ENCODE measurements around the gene JAG2. TPM values are rescaled to one million over a fixed set of nuclear protein-coding genes. Genes with fewer than 3 reads are reported as not detected.

Gene JAG2
- polyA plus RNA-seq, 2 donors, result 18.7 to 32.4 TPM

DNA sequence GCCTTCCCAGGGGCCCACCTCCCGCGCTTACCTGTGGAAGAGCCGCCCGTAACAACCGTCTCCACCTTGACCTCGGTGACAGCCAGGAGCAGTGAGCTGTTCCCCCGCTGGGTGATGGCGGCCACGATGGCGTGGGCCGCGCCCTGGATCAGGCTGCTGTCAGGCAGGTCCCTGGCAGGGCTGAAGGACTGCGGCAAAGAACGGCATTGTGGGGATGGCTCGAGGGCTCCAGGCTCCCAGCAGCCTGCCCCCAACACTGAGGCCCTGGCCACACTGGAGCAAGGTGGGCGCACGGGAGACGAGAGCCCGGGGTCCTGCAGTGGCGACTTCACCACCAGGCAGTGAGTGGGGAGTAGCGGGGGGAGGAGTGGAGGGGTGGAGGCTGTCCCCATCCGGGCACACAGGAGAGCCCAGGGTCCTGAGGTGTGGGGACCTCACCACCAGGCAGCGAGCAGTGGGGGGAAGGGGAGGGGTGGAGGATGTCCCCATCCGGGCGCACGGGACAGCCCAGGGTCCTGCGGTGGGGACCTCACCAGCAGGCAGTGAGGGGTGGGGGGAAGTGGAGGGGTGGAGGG, 25.0 kb downstream of the JAG2 start:
- Histone ChIP-seq H3K4me1 (ENCODE audit: control insufficient read depth in 2 of 2, insufficient read depth in 2 of 2, low read length in 1 of 2) (peaks cover 0 to 3% of the 10 kb centered on the region in 2 donors), H3K4me3 (ENCODE audit: low read depth in 1 of 2, low read length in 2 of 2) (no peak overlapping the region), H3K27ac (ENCODE audit: low read depth in 2 of 2, low read length in 1 of 2) (no peak overlapping the region), H3K27me3 (ENCODE audit: control insufficient read depth in 1 of 2, insufficient read depth in 2 of 2, low read length in 2 of 2) (no peaks in the 10 kb centered on the region), H3K36me3 (ENCODE audit: control insufficient read depth in 2 of 2, insufficient read depth in 2 of 2, low read length in 1 of 2) (peaks cover 0 to 19% of the 10 kb centered on the region in 2 donors), H3K9me3 (ENCODE audit: control insufficient read depth in 2 of 2, insufficient read depth in 1 of 2, low read depth in 1 of 2, low read length in 1 of 2) (peaks cover 8 to 14% of the 10 kb centered on the region in 2 donors)
- WGBS, 2 donors, result 93% methylated on average over 26 to 27 of the region's 27 CpGs

DNA sequence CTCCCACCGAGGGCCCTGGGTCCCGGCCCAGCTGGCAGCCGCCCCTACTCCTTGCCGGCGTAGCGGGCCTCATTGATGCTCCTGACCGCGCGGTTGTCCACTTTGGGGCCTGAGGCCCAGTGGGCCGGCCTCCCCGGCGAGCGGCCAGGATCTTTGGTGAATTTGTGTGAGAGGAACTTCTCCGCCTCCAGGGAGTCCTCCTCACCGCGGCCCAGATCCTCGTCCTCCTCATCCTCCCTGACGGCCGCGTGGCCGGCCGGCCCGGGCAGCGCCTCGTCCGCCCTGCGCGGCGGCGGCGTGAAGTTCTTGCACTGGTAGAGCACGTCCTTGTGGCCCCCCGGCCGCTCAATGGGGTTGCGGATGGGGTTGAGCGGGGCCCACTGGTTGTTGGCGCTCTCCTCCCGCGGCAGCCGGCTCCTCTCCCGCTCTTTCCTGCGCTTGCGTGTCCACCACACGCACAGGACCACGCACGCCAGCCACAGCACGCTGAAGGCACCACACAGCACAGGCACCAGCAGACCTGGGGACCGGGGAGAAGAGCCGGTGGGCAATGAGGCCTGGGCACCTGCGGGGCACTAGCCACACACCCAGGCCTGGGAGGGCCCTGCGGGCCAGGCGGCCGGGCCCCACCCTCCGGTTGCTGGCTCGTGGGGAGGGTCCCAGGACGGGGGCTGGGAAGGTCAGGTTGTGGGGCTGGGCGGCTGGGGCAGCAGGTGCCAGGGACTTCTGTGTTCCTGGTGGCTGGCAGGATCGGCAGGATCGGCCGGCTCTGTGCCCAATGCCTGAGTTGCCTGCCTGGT, 25.7 kb downstream of the JAG2 start:
- no peaks in the 10 kb centered on the region for H3K27me3 ChIP-seq (ENCODE audit: control insufficient read depth in 1 of 2, insufficient read depth in 2 of 2, low read length in 2 of 2)
- H3K36me3 ChIP-seq (ENCODE audit: control insufficient read depth in 2 of 2, insufficient read depth in 2 of 2, low read length in 1 of 2), result peaks cover 0 to 19% of the 10 kb centered on the region in 2 donors
- H3K4me1 ChIP-seq (ENCODE audit: control insufficient read depth in 2 of 2, insufficient read depth in 2 of 2, low read length in 1 of 2), result peaks cover 0 to 6% of the 10 kb centered on the region in 2 donors
- H3K4me3 ChIP-seq (ENCODE audit: low read depth in 1 of 2, low read length in 2 of 2), result no peak overlapping the region
- no peak overlapping the region for H3K27ac ChIP-seq (ENCODE audit: low read depth in 2 of 2, low read length in 1 of 2)
- peaks cover 8 to 14% of the 10 kb centered on the region in 2 donors for H3K9me3 ChIP-seq (ENCODE audit: control insufficient read depth in 2 of 2, insufficient read depth in 1 of 2, low read depth in 1 of 2, low read length in 1 of 2)
- WGBS, 2 donors, result 95 to 97% methylated on average over 60 of the region's 60 CpGs

DNA sequence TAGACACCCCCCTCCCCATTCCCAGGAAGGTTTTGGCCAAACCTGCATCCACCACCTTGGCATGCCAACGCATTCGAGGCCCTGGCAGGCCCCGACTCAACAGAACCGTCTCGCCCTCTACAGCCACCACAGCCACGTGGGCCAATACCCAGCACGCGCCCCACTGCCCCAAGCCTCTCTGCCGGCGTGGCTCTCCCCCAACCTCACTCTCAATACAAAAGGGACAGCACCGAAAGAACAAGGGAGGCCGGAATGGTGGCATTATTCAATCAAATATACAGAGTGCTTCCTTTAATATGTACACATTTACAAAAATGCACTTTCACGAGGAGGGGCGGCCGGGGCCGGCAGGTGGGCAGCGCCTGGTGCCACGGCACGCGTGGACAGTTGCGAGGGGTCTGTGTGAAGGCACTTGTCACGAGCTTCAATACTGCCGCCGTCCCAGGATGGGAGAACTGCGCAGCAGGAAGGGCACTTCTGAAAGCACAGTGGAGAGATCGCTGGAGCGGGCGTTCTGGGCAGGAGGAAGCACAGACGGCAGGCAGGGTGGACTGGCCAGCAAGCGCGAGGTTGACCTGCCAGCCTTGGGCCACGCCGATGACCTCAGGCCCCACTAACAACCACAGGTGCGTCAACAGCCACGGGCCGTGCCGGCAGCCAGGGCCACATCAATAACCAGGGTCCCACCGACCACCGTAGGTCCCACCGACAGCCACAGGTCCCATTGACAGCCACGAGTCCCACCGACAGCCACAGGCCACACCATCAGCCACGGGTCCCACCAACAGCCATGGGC, 26.9 kb downstream of the JAG2 start:
- WGBS, 2 donors, result 89 to 92% methylated on average over 43 of the region's 43 CpGs
- H3K9me3 ChIP-seq (ENCODE audit: control insufficient read depth in 2 of 2, insufficient read depth in 1 of 2, low read depth in 1 of 2, low read length in 1 of 2), result peaks cover 8 to 14% of the 10 kb centered on the region in 2 donors

DNA sequence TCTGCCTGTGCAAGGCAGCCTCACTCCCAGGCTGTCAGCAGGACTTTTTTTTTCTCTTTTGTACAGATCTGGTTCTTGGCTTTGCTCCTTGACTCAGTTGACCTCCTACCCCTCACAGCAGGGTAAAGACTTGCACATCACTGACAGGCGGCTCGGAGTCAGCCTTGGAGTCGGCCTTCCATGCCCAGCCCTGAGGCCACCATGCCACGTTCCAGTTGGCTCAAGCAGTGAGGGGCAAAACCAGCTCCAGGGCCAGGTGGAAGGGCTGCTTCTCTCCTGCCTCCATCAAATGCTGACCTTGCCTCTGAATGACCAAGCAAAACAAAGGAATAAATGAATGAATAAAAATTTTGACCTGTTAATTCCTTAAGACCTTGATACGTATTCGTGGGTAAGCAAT, 27.6 kb downstream of the JAG2 start:
- Histone ChIP-seq H3K4me3 (ENCODE audit: low read depth in 1 of 2, low read length in 2 of 2) (no peak overlapping the region), H3K9me3 (ENCODE audit: control insufficient read depth in 2 of 2, insufficient read depth in 1 of 2, low read depth in 1 of 2, low read length in 1 of 2) (peaks cover 8 to 14% of the 10 kb centered on the region in 2 donors), H3K27ac (ENCODE audit: low read depth in 2 of 2, low read length in 1 of 2) (no peak overlapping the region), H3K27me3 (ENCODE audit: control insufficient read depth in 1 of 2, insufficient read depth in 2 of 2, low read length in 2 of 2) (no peaks in the 10 kb centered on the region), H3K4me1 (ENCODE audit: control insufficient read depth in 2 of 2, insufficient read depth in 2 of 2, low read length in 1 of 2) (peaks cover 0 to 6% of the 10 kb centered on the region in 2 donors), H3K36me3 (ENCODE audit: control insufficient read depth in 2 of 2, insufficient read depth in 2 of 2, low read length in 1 of 2) (peaks cover 0 to 13% of the 10 kb centered on the region in 2 donors)
- WGBS, 2 donors, result 85 to 87% methylated on average over 6 of the region's 6 CpGs

More for the DNA sequence above, 26.9 kb downstream of the JAG2 start:
- peaks cover 0 to 19% of the 10 kb centered on the region in 2 donors for H3K36me3 ChIP-seq (ENCODE audit: control insufficient read depth in 2 of 2, insufficient read depth in 2 of 2, low read length in 1 of 2)
- H3K4me3 ChIP-seq (ENCODE audit: low read depth in 1 of 2, low read length in 2 of 2), result no peak overlapping the region
- H3K4me1 ChIP-seq (ENCODE audit: control insufficient read depth in 2 of 2, insufficient read depth in 2 of 2, low read length in 1 of 2), result peaks cover 0 to 6% of the 10 kb centered on the region in 2 donors
- H3K27me3 ChIP-seq (ENCODE audit: control insufficient read depth in 1 of 2, insufficient read depth in 2 of 2, low read length in 2 of 2), result no peaks in the 10 kb centered on the region
- no peak overlapping the region for H3K27ac ChIP-seq (ENCODE audit: low read depth in 2 of 2, low read length in 1 of 2)

DNA sequence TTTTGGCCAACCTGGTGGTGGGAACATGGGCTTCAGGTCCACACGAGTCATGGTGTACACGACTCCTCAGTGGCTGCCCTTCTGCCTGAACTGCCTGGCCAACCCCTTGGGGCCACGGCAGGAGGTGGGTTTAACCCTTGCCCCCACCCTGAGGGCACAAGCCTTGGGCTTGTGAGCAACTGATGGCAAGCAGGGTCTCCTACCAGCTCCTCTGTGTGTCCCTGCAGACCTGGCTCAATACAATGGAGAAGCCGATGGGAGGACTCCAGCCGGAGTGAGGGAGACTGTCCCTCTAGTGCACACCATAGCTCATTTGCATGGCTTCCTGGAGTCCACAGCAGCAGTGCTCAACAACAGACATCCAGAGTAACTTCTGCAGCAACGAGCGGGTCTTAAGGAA, 28.0 kb downstream of the JAG2 start:
- 88 to 93% methylated on average over 7 of the region's 7 CpGs for WGBS, 2 donors

DNA sequence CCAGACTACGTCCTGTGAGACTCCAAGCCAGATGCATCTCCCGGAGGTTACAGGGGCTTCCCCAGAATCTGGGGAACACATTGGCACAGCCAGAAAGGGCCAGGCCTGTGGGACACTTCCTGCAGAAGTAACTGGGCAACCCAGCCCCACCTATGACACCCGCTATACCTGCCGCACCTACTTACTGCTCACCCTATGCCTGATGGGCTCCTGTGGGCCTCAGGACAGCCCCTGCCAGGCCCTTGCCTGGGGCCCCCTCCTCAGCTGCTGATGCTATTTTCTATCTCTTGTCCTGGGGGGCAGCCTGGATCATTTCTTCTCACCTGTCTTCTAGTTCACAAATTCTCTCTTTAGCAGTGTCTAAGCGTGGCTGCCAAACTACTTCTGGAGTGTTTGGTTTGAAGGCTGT, 28.7 kb downstream of the JAG2 start:
- Histone ChIP-seq H3K4me3 (ENCODE audit: low read depth in 1 of 2, low read length in 2 of 2) (no peak overlapping the region), H3K27me3 (ENCODE audit: control insufficient read depth in 1 of 2, insufficient read depth in 2 of 2, low read length in 2 of 2) (no peaks in the 10 kb centered on the region), H3K4me1 (ENCODE audit: control insufficient read depth in 2 of 2, insufficient read depth in 2 of 2, low read length in 1 of 2) (peaks cover 0 to 6% of the 10 kb centered on the region in 2 donors), H3K27ac (ENCODE audit: low read depth in 2 of 2, low read length in 1 of 2) (no peak overlapping the region), H3K36me3 (ENCODE audit: control insufficient read depth in 2 of 2, insufficient read depth in 2 of 2, low read length in 1 of 2) (peaks cover 0 to 9% of the 10 kb centered on the region in 2 donors), H3K9me3 (ENCODE audit: control insufficient read depth in 2 of 2, insufficient read depth in 1 of 2, low read depth in 1 of 2, low read length in 1 of 2) (peaks cover 8 to 14% of the 10 kb centered on the region in 2 donors)
- WGBS, 2 donors, result 94 to 96% methylated on average over 5 of the region's 5 CpGs

More for the DNA sequence above, 28.0 kb downstream of the JAG2 start:
- peaks cover 0 to 6% of the 10 kb centered on the region in 2 donors for H3K4me1 ChIP-seq (ENCODE audit: control insufficient read depth in 2 of 2, insufficient read depth in 2 of 2, low read length in 1 of 2)
- no peak overlapping the region for H3K27ac ChIP-seq (ENCODE audit: low read depth in 2 of 2, low read length in 1 of 2)
- no peak overlapping the region for H3K4me3 ChIP-seq (ENCODE audit: low read depth in 1 of 2, low read length in 2 of 2)
- H3K36me3 ChIP-seq (ENCODE audit: control insufficient read depth in 2 of 2, insufficient read depth in 2 of 2, low read length in 1 of 2), result peaks cover 0 to 9% of the 10 kb centered on the region in 2 donors
- no peaks in the 10 kb centered on the region for H3K27me3 ChIP-seq (ENCODE audit: control insufficient read depth in 1 of 2, insufficient read depth in 2 of 2, low read length in 2 of 2)
- peaks cover 8 to 14% of the 10 kb centered on the region in 2 donors for H3K9me3 ChIP-seq (ENCODE audit: control insufficient read depth in 2 of 2, insufficient read depth in 1 of 2, low read depth in 1 of 2, low read length in 1 of 2)

DNA sequence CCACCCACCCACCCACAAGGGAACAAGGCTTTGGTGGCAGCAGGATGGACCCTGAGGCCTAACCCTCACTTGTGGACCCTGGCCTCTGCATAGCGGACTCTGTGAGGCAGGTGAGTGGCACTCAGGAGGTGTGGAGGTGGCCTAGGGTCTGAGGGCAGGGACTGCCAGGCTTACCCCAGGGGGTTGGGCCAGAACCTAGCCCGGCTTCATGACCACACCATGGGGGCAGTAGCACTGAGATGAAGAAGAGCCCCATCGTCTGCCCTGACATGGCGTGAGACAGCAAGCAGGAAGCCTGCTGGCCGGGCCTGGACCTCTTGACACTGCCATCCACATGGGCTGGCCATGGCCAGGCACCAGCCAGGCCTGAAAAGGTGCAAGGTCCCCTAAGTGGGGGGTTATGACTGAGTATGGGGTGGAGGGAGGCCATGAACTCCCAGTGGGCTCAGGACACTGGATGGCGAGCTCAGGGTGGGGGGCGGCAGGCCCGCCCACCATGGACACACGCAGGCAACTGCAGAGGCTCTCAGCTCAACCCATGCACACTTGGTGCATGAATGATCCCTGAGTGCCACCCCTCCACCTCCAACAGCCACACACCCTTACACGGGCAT, 29.3 kb downstream of the JAG2 start:
- Histone ChIP-seq H3K4me3 (ENCODE audit: low read depth in 1 of 2, low read length in 2 of 2) (no peak overlapping the region), H3K36me3 (ENCODE audit: control insufficient read depth in 2 of 2, insufficient read depth in 2 of 2, low read length in 1 of 2) (peaks cover 0 to 9% of the 10 kb centered on the region in 2 donors), H3K27me3 (ENCODE audit: control insufficient read depth in 1 of 2, insufficient read depth in 2 of 2, low read length in 2 of 2) (no peaks in the 10 kb centered on the region), H3K27ac (ENCODE audit: low read depth in 2 of 2, low read length in 1 of 2) (no peak overlapping the region), H3K9me3 (ENCODE audit: control insufficient read depth in 2 of 2, insufficient read depth in 1 of 2, low read depth in 1 of 2, low read length in 1 of 2) (peaks cover 8 to 14% of the 10 kb centered on the region in 2 donors), H3K4me1 (ENCODE audit: control insufficient read depth in 2 of 2, insufficient read depth in 2 of 2, low read length in 1 of 2) (peaks cover 0 to 6% of the 10 kb centered on the region in 2 donors)
- 75 to 84% methylated on average over 10 of the region's 10 CpGs for WGBS, 2 donors

DNA sequence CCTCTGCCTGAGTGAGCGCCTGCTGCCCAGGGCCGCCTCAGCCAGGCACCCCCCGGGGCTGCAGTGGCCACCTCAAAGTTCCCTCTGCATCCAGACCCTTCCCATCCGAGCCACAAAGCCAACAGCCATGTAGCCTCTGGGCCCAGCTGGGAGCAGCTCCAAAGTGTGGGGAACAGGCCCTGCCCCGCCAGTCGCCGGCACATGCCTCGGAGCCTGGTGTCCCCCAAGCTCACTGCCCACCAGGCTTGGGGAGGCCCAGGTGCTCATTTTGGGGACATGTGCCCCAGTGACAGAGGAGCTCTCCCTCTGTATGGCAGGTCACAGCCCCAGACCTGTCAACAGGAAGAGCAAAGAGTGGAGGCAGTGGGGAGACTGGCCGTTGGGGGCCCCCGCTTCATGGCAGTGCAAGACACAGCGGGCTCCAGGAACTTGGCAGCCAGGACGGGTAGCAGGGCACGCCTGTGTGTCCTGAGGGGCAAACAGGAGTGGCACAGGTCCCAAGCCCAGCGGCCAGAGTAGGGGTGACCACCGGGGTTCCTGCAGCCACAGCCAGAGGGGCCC, 29.9 kb downstream of the JAG2 start:
- H3K4me3 ChIP-seq (ENCODE audit: low read depth in 1 of 2, low read length in 2 of 2), result no peak overlapping the region
- H3K27ac ChIP-seq (ENCODE audit: low read depth in 2 of 2, low read length in 1 of 2), result no peak overlapping the region
- peaks cover 8 to 14% of the 10 kb centered on the region in 2 donors for H3K9me3 ChIP-seq (ENCODE audit: control insufficient read depth in 2 of 2, insufficient read depth in 1 of 2, low read depth in 1 of 2, low read length in 1 of 2)
- peaks cover 0 to 6% of the 10 kb centered on the region in 2 donors for H3K4me1 ChIP-seq (ENCODE audit: control insufficient read depth in 2 of 2, insufficient read depth in 2 of 2, low read length in 1 of 2)
- 61 to 82% methylated on average over 14 to 15 of the region's 15 CpGs for WGBS, 2 donors
- H3K27me3 ChIP-seq (ENCODE audit: control insufficient read depth in 1 of 2, insufficient read depth in 2 of 2, low read length in 2 of 2), result no peaks in the 10 kb centered on the region
- peaks cover 0 to 9% of the 10 kb centered on the region in 2 donors for H3K36me3 ChIP-seq (ENCODE audit: control insufficient read depth in 2 of 2, insufficient read depth in 2 of 2, low read length in 1 of 2)
